Measurements from ENCODE around the gene PPP2R2C.

DNA sequence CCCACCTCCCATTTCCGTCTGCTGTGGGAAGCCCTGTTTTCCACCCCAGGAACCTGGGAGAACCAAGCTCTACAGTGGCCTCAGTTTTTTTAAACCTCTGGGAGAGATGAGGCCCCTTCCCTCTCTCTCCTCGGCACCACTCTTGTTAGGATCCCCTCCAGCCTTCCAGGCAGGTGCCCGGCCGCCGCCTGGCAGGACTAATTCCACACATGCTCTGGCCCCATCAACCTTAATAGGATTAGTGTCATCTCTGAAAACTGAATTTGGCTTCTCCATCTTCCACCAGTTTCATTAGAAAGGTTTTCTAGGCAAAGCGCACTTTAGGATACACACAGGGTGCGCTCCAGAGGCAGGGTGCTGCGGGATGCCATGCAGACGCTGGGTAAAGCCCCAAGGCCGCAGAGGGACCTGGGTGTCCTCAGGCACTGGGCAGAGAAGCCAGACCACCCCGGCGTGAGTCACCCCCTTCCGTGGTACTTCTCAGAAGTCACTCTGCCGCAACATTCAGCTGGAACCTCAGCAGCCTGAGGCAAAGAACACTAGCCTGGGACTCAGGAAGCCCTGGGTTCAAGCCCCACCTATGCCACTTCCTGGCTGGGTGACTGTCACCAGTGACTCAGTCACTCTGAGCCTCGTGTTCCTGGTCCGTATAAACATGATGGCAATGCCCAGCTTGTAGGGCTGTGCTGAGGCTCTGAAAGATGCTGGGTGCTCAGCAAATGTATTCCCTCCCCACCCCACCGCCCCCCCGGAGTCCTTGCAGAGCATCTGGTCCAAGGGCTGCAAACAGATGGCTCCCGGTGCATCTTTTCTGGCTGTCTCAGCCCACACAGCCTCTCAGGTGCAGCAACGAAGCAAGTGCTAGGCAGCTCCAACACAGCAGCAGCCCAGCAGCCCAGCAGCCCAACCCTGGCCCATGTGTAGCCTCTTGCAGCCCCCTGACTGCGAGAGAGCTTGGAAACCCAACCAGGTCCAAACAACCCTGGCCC, 29.1 kb downstream of the PPP2R2C start:
- TF ChIP-seq, protein P1, sequence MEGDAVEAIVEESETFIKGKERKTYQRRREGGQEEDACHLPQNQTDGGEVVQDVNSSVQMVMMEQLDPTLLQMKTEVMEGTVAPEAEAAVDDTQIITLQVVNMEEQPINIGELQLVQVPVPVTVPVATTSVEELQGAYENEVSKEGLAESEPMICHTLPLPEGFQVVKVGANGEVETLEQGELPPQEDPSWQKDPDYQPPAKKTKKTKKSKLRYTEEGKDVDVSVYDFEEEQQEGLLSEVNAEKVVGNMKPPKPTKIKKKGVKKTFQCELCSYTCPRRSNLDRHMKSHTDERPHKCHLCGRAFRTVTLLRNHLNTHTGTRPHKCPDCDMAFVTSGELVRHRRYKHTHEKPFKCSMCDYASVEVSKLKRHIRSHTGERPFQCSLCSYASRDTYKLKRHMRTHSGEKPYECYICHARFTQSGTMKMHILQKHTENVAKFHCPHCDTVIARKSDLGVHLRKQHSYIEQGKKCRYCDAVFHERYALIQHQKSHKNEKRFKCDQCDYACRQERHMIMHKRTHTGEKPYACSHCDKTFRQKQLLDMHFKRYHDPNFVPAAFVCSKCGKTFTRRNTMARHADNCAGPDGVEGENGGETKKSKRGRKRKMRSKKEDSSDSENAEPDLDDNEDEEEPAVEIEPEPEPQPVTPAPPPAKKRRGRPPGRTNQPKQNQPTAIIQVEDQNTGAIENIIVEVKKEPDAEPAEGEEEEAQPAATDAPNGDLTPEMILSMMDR (conservative IDR thresholded peaks at IDR 0.05; ENCODE audit: low read length) = no peak
- TF ChIP-seq EZH2phosphoT487 (IDR thresholded peaks at IDR 0.05; ENCODE audit: borderline replicate concordance, low read depth, low read length) = no peak

All from OCI-LY7 (cell line).